ENCODE data around the gene FAM161A. TPM values are rescaled to one million over a fixed set of nuclear protein-coding genes. Genes with fewer than 3 reads are reported as not detected.

The FAM161A gene
- total RNA-seq, 1 experiment from 2014 or later, result 10.1 TPM

GRCh38 chr2:61841286-61841685 lies 12.6 kb downstream of the FAM161A start:
- intact Hi-C loops (cut with micrococcal nuclease; ENCODE audit: unreplicated experiment), result no loop called here
- Histone ChIP-seq H3K4me1 (ENCODE audit: control insufficient read depth, insufficient read depth, low read length) (no peaks in the 10 kb centered on the region), H3K36me3 (ENCODE audit: control insufficient read depth, insufficient read depth, low read length) (no peaks in the 10 kb centered on the region), H3K27me3 (ENCODE audit: control insufficient read depth, insufficient read depth, low read length) (no peaks in the 10 kb centered on the region), H3K27ac (ENCODE audit: low read length) (no peak overlapping the region), H3K4me3 (ENCODE audit: low read depth in 2 of 2, low read length in 2 of 2) (no peak overlapping the region), H3K9me3 (ENCODE audit: control insufficient read depth, insufficient read depth, low read depth, low read length) (no peaks in the 10 kb centered on the region)
- CTCF ChIA-PET, result no interaction called here
- POLR2A ChIA-PET, result no interaction called here
- TF ChIP-seq SIN3A (IDR thresholded peaks at IDR 0.05; ENCODE audit: borderline replicate concordance, insufficient read depth, low read depth, low read length), result no peak
- no peak for TF ChIP-seq REST (IDR thresholded peaks at IDR 0.05; ENCODE audit: insufficient read depth in 1 of 2, low read depth in 2 of 2, low read length in 1 of 2)
- TF ChIP-seq POLR2AphosphoS5 (IDR thresholded peaks at IDR 0.05; ENCODE audit: low read depth, low read length), result no peak
- TF ChIP-seq TCF7L2 (IDR thresholded peaks at IDR 0.05; ENCODE audit: low read depth, low read length), result no peak
- no peak for TF ChIP-seq CTCF (IDR thresholded peaks at IDR 0.05)
- DNase-seq (ENCODE audit: low read depth, low spot score) (no peak), ATAC-seq (no peak)
- in situ Hi-C loops (cut with HindIII; ENCODE audit: low pct_unique_long_range_greater_than_20kb, low sequenced_read_pairs), result no loop called here
- no TSS peak for BruUV-seq (replicated peaks)

GRCh38 chr2:61834893-61835292 lies 19.0 kb downstream of the FAM161A start:
- Histone ChIP-seq H3K4me1 (ENCODE audit: control insufficient read depth, insufficient read depth, low read length) (no peaks in the 10 kb centered on the region), H3K27ac (ENCODE audit: low read length) (no peak overlapping the region), H3K9me3 (ENCODE audit: control insufficient read depth, insufficient read depth, low read depth, low read length) (no peaks in the 10 kb centered on the region), H3K36me3 (ENCODE audit: control insufficient read depth, insufficient read depth, low read length) (no peaks in the 10 kb centered on the region), H3K27me3 (ENCODE audit: control insufficient read depth, insufficient read depth, low read length) (no peaks in the 10 kb centered on the region), H3K4me3 (ENCODE audit: low read depth in 2 of 2, low read length in 2 of 2) (no peak overlapping the region)
- in situ Hi-C loops (cut with HindIII; ENCODE audit: low pct_unique_long_range_greater_than_20kb, low sequenced_read_pairs) (no loop called here), intact Hi-C loops (cut with micrococcal nuclease; ENCODE audit: unreplicated experiment) (no loop called here)
- no TSS peak for BruUV-seq (replicated peaks)
- ATAC-seq, result no peak
- ChIA-PET POLR2A (no interaction called here), CTCF (no interaction called here)
- TF ChIP-seq TCF7L2 (IDR thresholded peaks at IDR 0.05; ENCODE audit: low read depth, low read length), result no peak
- no peak for TF ChIP-seq SIN3A (IDR thresholded peaks at IDR 0.05; ENCODE audit: borderline replicate concordance, insufficient read depth, low read depth, low read length)
- TF ChIP-seq REST (IDR thresholded peaks at IDR 0.05; ENCODE audit: insufficient read depth in 1 of 2, low read depth in 2 of 2, low read length in 1 of 2), result no peak
- no peak for TF ChIP-seq POLR2AphosphoS5 (IDR thresholded peaks at IDR 0.05; ENCODE audit: low read depth, low read length)
- no peak for DNase-seq (ENCODE audit: low read depth, low spot score)
